Erythroblast (primary cell): Measurements from ENCODE around the gene LIMCH1.

Experiments
- GATA1 ChIP-seq: IDR thresholded peaks from 2 replicates; pipeline ENCODE4 v1.6.1; 2011; ENCODE audit warnings: low read depth, mild to moderate bottlenecking, control low read depth, low read length, moderate library complexity
- POLR2A ChIP-seq: IDR thresholded peaks from 2 replicates; pipeline ENCODE4 v1.6.1; 2011; ENCODE audit warnings: mild to moderate bottlenecking, low read length

DNA sequence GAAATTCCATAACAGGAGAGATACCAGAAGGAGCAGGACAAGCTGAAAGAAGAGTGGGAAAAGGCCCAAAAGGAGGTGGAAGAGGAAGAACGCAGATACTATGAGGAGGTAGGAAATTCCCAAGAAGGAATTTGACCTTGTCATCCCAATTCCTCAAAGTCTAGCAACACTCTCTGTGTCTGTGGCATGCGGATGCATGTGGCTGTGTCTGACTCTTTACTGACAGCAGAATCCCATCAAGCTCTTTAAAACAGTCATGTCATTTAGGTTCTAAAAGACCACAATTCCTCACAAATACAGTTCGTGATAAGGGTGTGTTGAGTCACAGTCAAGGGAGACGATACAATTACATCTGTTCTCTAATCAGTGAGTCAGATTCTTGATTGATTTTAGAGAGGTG lies 142.0 kb downstream of the LIMCH1 start:
- no peak for TF ChIP-seq POLR2A
- TF ChIP-seq GATA1 = no peak
